ENCODE measurements around the gene TMEM229B. TPM values are rescaled to one million over a fixed set of nuclear protein-coding genes. Genes with fewer than 3 reads are reported as not detected.

TMEM229B gene
- total RNA-seq, 1 experiment from 2014 or later, result not detected

GRCh38 chr14:67523764-67524633 lies 35.5 kb upstream of the TMEM229B start:
- no peak overlapping the region for H3K4me3 ChIP-seq
- H3K9me3 ChIP-seq (replicated peaks), result no peaks in the 10 kb centered on the region
- no peaks in the 10 kb centered on the region for H3K27me3 ChIP-seq
- no peaks in the 10 kb centered on the region for H3K4me1 ChIP-seq
- H3K36me3 ChIP-seq, result no peaks in the 10 kb centered on the region
- DNase-seq, result no peak
- no peak overlapping the region for H3K27ac ChIP-seq

DNA sequence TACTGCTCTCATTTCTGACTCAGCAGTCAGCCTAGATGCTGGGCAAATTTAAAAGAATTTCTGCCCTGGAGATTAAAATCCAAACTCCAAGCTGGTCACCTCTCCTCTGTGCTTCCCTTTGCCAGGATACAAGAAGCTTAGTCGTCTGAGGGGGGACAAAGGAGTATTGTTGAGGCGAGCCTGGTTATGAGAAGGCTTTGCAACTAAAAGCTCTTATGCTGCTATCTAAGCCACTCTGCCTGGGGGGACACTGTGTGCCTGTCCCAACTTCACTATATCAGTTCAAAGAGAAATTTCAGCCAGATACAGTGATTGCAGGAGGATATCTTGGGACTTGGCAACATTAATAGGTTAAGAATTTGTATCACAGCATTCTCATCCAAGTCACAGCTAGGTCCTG lies 33.7 kb upstream of the TMEM229B start:
- Histone ChIP-seq H3K36me3 (no peaks in the 10 kb centered on the region), H3K4me1 (no peaks in the 10 kb centered on the region), H3K27me3 (no peaks in the 10 kb centered on the region), H3K27ac (no peak overlapping the region), H3K9me3 (replicated peaks) (no peaks in the 10 kb centered on the region), H3K4me3 (no peak overlapping the region)
- DNase-seq, result peak in 1 of 2 experiments; percentile 45

- no peaks in the 10 kb centered on the region for H3K9me3 ChIP-seq (replicated peaks)
- no peaks in the 10 kb centered on the region for H3K36me3 ChIP-seq
- H3K4me3 ChIP-seq, result no peak overlapping the region
- H3K4me1 ChIP-seq, result no peaks in the 10 kb centered on the region
- no peaks in the 10 kb centered on the region for H3K27me3 ChIP-seq
- H3K27ac ChIP-seq, result no peak overlapping the region
- DNase-seq, result no peak
Measured at GRCh38 chr14:67520482-67520881, 32.0 kb upstream of the TMEM229B start.

GRCh38 chr14:67519406-67519805 lies 30.9 kb upstream of the TMEM229B start:
- H3K27me3 ChIP-seq, result no peaks in the 10 kb centered on the region

GRCh38 chr14:67517083-67517482 lies 28.6 kb upstream of the TMEM229B start:
- peak in 1 of 2 experiments; percentile 19 for DNase-seq
- no peaks in the 10 kb centered on the region for H3K36me3 ChIP-seq
- H3K9me3 ChIP-seq (replicated peaks), result no peaks in the 10 kb centered on the region
- H3K27ac ChIP-seq, result no peak overlapping the region
- no peaks in the 10 kb centered on the region for H3K4me1 ChIP-seq
- H3K4me3 ChIP-seq, result no peak overlapping the region
- H3K27me3 ChIP-seq, result 0 out of 2 replicates have a peak, but pooled peaks cover 4% of the 10 kb centered on the region

More at GRCh38 chr14:67519406-67519805, 30.9 kb upstream of the TMEM229B start:
- no peaks in the 10 kb centered on the region for H3K9me3 ChIP-seq (replicated peaks)
- no peak overlapping the region for H3K4me3 ChIP-seq
- no peaks in the 10 kb centered on the region for H3K36me3 ChIP-seq
- no peak overlapping the region for H3K27ac ChIP-seq
- no peaks in the 10 kb centered on the region for H3K4me1 ChIP-seq
- no peak for DNase-seq

- no peaks in the 10 kb centered on the region for H3K36me3 ChIP-seq
- no peaks in the 10 kb centered on the region for H3K4me1 ChIP-seq
- no peak overlapping the region for H3K27ac ChIP-seq
- DNase-seq, result no peak
- no peak overlapping the region for H3K4me3 ChIP-seq
- no peaks in the 10 kb centered on the region for H3K9me3 ChIP-seq (replicated peaks)
- H3K27me3 ChIP-seq, result 0 out of 2 replicates have a peak, but pooled peaks cover 4% of the 10 kb centered on the region
Measured at GRCh38 chr14:67516676-67517075, 28.2 kb upstream of the TMEM229B start.

DNA sequence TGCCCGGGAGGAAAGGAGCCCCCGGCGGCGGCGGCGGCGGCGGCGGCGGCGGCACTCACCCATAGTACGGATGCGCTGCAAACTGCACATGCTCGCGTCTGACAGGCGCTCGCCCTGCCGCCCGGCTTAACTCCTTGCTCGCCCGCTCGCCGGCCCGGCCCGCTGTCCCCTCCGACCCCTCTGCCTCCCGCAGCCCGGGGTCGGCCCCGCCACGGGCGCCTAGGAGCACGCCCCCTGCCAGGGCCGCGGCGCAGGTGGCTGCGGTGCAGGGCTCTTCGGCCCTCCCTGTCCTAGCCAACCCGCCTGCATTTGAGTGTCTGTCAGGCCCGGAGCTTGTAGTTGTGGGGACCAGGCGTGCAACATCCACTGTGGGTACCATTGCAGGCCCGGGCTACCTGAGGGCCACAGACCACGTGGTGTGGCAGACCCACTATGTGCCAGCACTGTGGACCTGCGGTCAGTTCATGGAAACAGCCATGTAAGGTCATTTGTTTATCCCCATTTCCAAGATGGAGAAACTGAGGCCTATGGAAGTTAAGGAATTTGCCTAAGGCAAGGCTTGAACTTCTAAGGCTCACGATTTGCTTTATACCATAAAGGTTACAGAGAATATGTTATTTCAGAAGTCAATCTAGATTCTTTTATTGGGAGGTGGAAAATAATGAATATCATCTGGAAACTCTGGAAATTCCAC lies 27.0 kb upstream of the TMEM229B start:
- Histone ChIP-seq H3K4me3 (no peak overlapping the region), H3K36me3 (no peaks in the 10 kb centered on the region), H3K27ac (no peak overlapping the region), H3K9me3 (replicated peaks) (no peaks in the 10 kb centered on the region), H3K4me1 (no peaks in the 10 kb centered on the region), H3K27me3 (0 out of 2 replicates have a peak, but pooled peaks cover 4% of the 10 kb centered on the region)
- DNase-seq, result no peak

DNA sequence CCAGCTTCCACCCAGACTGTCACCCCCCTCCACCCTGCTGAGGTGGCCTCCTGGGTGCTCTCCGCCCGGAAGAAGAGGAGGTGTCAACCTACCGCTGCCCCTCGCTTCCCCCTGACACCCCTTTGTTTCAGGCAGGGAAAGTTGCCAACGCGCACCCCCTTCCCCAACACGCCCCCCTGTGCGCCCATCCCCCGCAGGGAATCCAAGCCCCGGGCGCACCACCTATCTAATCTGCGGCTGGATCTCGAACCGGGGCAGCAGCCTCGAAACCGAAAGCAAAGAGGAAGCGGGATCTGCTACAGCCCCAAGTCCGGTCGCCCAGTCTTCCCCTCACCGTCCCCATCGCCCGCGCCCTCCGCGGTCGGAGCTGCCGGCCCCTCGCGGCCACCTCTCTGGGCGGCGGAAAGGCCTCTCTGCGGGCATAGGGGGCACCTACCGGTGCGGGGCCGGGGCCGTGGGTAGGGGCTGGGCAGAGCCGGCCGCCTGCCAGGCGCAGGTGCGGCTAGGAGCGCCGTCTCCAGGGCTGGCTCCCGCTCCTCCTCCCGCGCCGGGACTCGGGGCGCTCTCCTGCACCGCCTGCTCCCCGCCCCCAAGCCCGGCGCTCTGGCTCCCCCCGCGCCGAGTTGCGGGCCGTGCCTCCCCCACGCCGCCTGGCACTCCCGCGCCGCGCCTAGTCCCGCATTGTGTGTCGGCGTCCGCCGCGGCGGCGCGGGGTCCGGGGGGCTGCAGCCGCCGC lies 26.3 kb upstream of the TMEM229B start:
- 0 out of 2 replicates have a peak, but pooled peaks cover 7% of the 10 kb centered on the region for H3K27me3 ChIP-seq
- no peak overlapping the region for H3K4me3 ChIP-seq
- no peak for DNase-seq

DNA sequence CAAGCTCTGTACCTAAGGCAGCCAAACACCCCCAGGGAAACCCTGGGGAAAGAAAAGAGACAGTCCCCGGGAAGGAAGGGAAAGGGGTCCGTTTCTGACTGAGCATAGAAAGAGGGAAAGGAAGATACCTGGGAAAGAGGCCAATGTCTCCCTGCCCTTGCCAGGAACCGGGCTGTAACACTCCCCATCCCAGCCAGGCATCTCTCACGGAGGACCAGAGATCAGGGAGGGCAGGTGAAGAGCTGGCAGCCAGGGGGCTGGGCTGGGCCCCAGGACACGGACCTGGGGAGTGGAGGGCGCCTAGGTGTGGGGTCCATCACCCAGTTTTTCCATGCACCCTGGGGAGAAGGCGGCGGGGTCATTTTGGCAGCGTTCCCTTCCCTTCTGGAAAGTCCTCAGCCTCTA lies 25.7 kb upstream of the TMEM229B start:
- 0 out of 2 replicates have a peak, but pooled peaks cover 7% of the 10 kb centered on the region for H3K27me3 ChIP-seq
- no peak for DNase-seq
- no peaks in the 10 kb centered on the region for H3K4me1 ChIP-seq
- H3K27ac ChIP-seq, result no peak overlapping the region
- no peaks in the 10 kb centered on the region for H3K9me3 ChIP-seq (replicated peaks)
- H3K36me3 ChIP-seq, result no peaks in the 10 kb centered on the region
- H3K4me3 ChIP-seq, result no peak overlapping the region

More for the DNA sequence above, 26.3 kb upstream of the TMEM229B start:
- H3K36me3 ChIP-seq, result no peaks in the 10 kb centered on the region
- no peaks in the 10 kb centered on the region for H3K4me1 ChIP-seq
- no peak overlapping the region for H3K27ac ChIP-seq
- no peaks in the 10 kb centered on the region for H3K9me3 ChIP-seq (replicated peaks)

GRCh38 chr14:67513631-67514108 lies 25.1 kb upstream of the TMEM229B start:
- Histone ChIP-seq H3K27ac (no peak overlapping the region), H3K36me3 (no peaks in the 10 kb centered on the region), H3K9me3 (replicated peaks) (no peaks in the 10 kb centered on the region), H3K4me3 (no peak overlapping the region), H3K27me3 (0 out of 2 replicates have a peak, but pooled peaks cover 7% of the 10 kb centered on the region), H3K4me1 (no peaks in the 10 kb centered on the region)
- no peak for DNase-seq

GRCh38 chr14:67512463-67513310 lies 24.2 kb upstream of the TMEM229B start:
- DNase-seq, result no peak
- Histone ChIP-seq H3K36me3 (no peaks in the 10 kb centered on the region), H3K9me3 (replicated peaks) (no peaks in the 10 kb centered on the region), H3K27me3 (0 out of 2 replicates have a peak, but pooled peaks cover 7% of the 10 kb centered on the region), H3K4me3 (no peak overlapping the region), H3K27ac (no peak overlapping the region), H3K4me1 (no peaks in the 10 kb centered on the region)

DNA sequence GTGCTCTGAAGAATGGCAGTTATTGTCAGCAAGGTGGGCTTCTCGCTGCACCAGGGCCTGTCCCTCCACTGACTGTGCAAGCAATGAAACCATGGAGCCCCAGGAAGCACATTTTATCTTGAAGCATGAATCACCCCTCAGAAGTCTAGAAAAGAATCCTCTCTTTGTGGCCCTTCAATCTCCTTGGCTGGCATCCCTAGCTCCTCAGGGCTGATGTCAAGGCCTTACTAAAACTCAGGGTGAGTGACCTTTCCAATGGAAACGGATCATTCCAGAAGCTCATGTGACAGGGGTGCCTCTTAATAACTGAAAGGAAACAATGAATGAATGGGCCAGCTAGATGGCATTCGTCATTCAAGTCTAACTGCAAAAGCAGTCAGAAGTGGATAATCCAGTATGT lies 22.3 kb upstream of the TMEM229B start:
- Histone ChIP-seq H3K9me3 (replicated peaks) (no peaks in the 10 kb centered on the region), H3K4me3 (no peak overlapping the region), H3K27ac (no peak overlapping the region), H3K27me3 (0 out of 2 replicates have a peak, but pooled peaks cover 7% of the 10 kb centered on the region), H3K4me1 (no peaks in the 10 kb centered on the region), H3K36me3 (no peaks in the 10 kb centered on the region)
- no peak for DNase-seq

- Histone ChIP-seq H3K27me3 (0 out of 2 replicates have a peak, but pooled peaks cover 7% of the 10 kb centered on the region), H3K27ac (no peak overlapping the region), H3K36me3 (no peaks in the 10 kb centered on the region), H3K4me1 (no peaks in the 10 kb centered on the region), H3K9me3 (replicated peaks) (no peaks in the 10 kb centered on the region), H3K4me3 (no peak overlapping the region)
- no peak for DNase-seq
Measured at GRCh38 chr14:67510121-67510520, 21.6 kb upstream of the TMEM229B start.

DNA sequence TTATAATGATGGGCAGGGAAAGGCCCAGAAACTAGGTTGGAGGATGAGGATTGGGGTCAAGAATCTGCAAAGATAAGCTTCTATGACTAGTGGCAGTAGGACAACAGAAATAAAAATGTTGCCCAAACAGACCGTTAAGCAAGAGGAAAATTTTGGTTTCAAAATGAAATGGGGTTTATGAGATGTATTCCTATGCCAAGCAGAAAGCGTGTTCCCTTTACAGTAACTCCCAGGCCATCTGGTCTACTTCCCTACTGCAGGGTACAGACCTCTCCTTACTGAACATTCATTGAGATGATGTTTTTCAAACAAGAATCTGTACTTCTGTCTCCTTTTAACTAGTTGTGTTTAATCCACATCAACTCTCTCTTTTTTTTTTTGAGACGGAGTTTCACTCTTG lies 20.4 kb upstream of the TMEM229B start:
- no peaks in the 10 kb centered on the region for H3K9me3 ChIP-seq (replicated peaks)
- H3K4me1 ChIP-seq, result no peaks in the 10 kb centered on the region
- H3K36me3 ChIP-seq, result no peaks in the 10 kb centered on the region
- no peak for DNase-seq
- H3K4me3 ChIP-seq, result no peak overlapping the region
- H3K27ac ChIP-seq, result no peak overlapping the region
- 0 out of 2 replicates have a peak, but pooled peaks cover 7% of the 10 kb centered on the region for H3K27me3 ChIP-seq

All from SJCRH30 (cell line).